Small intestine (tissue), 16 donors: ENCODE measurements around the gene HAPLN2. TPM values are rescaled to one million over a fixed set of nuclear protein-coding genes. Genes with fewer than 3 reads are reported as not detected.
A peak's percentile ranks its signal among the peaks of the same experiment; 100 is the strongest.

Experiments used
- DNase-seq, 2 donors: peaks; one replicate each; pipeline versions ENCODE4 v3.0.0 to v3.0.0-alpha.2; 2013
- FAIRE-seq: peaks from 2 replicates; lab custom pipeline; 2012; peaks lifted over from hg19 to GRCh38; lab: Jason Lieb, UNC
- H3K27ac ChIP-seq, 3 donors: one replicate each; pipeline ENCODE4 v1.5.1; 2013; ENCODE audit warnings: low read length in 2 of 3, mild to moderate bottlenecking in 2 of 3, control low read depth in 1 of 3, inconsistent platforms in 1 of 3, low read depth in 1 of 3, moderate library complexity in 1 of 3
- H3K27me3 ChIP-seq, 3 donors: one replicate each; pipeline ENCODE4 v1.6.1; 2013; ENCODE audit warnings: low read length in 3 of 3, inconsistent platforms in 1 of 3; ENCODE audit not compliant: control insufficient read depth in 3 of 3, insufficient read depth in 3 of 3
- H3K36me3 ChIP-seq, 3 donors: one replicate each; pipeline ENCODE4 v1.6.1; 2013; ENCODE audit warnings: low read length in 3 of 3, inconsistent platforms in 1 of 3, low read depth in 1 of 3, mild to moderate bottlenecking in 1 of 3, moderate library complexity in 1 of 3; ENCODE audit not compliant: control insufficient read depth in 3 of 3, insufficient read depth in 2 of 3
- H3K4me1 ChIP-seq, 3 donors: one replicate each; pipeline ENCODE4 v1.6.1; 2013; ENCODE audit warnings: low read length in 2 of 3, inconsistent platforms in 1 of 3, low read depth in 1 of 3, mild to moderate bottlenecking in 1 of 3, moderate library complexity in 1 of 3; ENCODE audit not compliant: control insufficient read depth in 3 of 3, insufficient read depth in 2 of 3
- H3K4me3 ChIP-seq, 3 donors: one replicate each; pipeline ENCODE4 v1.5.1; 2013; ENCODE audit warnings: low read length in 3 of 3, control low read depth in 1 of 3, inconsistent platforms in 1 of 3, low read depth in 1 of 3, mild to moderate bottlenecking in 1 of 3, moderate library complexity in 1 of 3
- H3K9me3 ChIP-seq, 2 donors: one replicate each; pipeline ENCODE4 v1.6.1; 2013; ENCODE audit warnings: low read depth in 1 of 2, low read length in 1 of 2; ENCODE audit not compliant: control insufficient read depth in 2 of 2, insufficient read depth in 1 of 2
- WGBS, 3 donors: extraction: QIAGEN DNeasy Blood & Tissue Kit; methylation state at CpG; one replicate each; pipeline ENCODE4 v1.1.7; 2013; 5-methylcytosine and 5-hydroxymethylcytosine counted together
- long read RNA-seq, 10 donors: transcript quantifications; one replicate each; lab custom pipeline, GENCODE V29; 2026
- polyA plus RNA-seq, 4 donors: library from polyadenylated mRNA; stranded (reverse) in 3 of 4; unstranded in 1 of 4; fragments of 200-250 nt in 3 of 4; fragments of 120-200 nt in 1 of 4; gene quantifications; one replicate each; pipeline versions ENCODE4 v1.2.1 to v1.2.3, GENCODE V29; 2013
- donor health status: healthy with polysubstance abuse.
- donor health status: control.
- donor health status: control.
- donor health status: Bipolar disorder and iron deficiency.
- donor health status: healthy.

HAPLN2 gene
- polyA plus RNA-seq = 10 to 100 TPM in 2 of 4 donors, under 1 TPM in 2; 0.22 to 25.9 (median 6.7) TPM
- long read RNA-seq, donor 1 = 0 reads
- long read RNA-seq, donor 2 = 0 reads
- long read RNA-seq, donor 3 = 0 reads
- long read RNA-seq, donor 4 = 0 reads
- long read RNA-seq, donor 5 = 0 reads
- long read RNA-seq, donor 6 = 0 reads
- long read RNA-seq, donor 7 = 0 reads
- long read RNA-seq, donor 8 = 0 reads
- long read RNA-seq, donor 9 = 0 reads
- long read RNA-seq, donor 10 = 0 reads

- Histone ChIP-seq H3K36me3 (no peaks in the 10 kb centered on the region), H3K4me1 (peaks cover 0 to 14% (median 0%) of the 10 kb centered on the region in 3 donors), H3K27ac (no peak within 1 kb of the TSS), H3K4me3 (no peak within 1 kb of the TSS), H3K9me3 (no peaks in the 10 kb centered on the region), H3K27me3 (peaks cover 0 to 38% (median 15%) of the 10 kb centered on the region in 3 donors)
- FAIRE-seq = no peak
- peak; percentile 45 to 47 for DNase-seq
- 8 to 9% (median 8%) methylated on average over 7 of the region's 7 CpGs for WGBS, 3 donors
Observed at GRCh38 chr1:156618853-156619581, at the start of gene HAPLN2. TSS of gene HAPLN2 (plus strand) at chr1:156619415. CDS start at chr1:156623491, 4,076 bp downstream.

- 7 to 10% (median 9%) methylated on average over 4 of the region's 4 CpGs for WGBS, 3 donors
- Histone ChIP-seq H3K4me1 (peaks cover 0 to 20% (median 0%) of the 10 kb centered on the region in 3 donors), H3K36me3 (peaks cover 0 to 3% (median 0%) of the 10 kb centered on the region in 3 donors), H3K9me3 (no peaks in the 10 kb centered on the region), H3K4me3 (peak overlapping the region in 2 of 3 donors; percentile 43 to 60), H3K27ac (peak overlapping the region; percentile 56 to 86 (median 82)), H3K27me3 (no peaks in the 10 kb centered on the region)
- DNase-seq = peak; percentile 90 to 93
- no peak for FAIRE-seq
Observed at GRCh38 chr1:156571261-156571852, 47.9 kb upstream of the HAPLN2 start.

GRCh38 chr1:156571919-156572662, 47.1 kb upstream of the HAPLN2 start, which contains the start of gene IQGAP3:
TSS of gene IQGAP3 (minus strand) at chr1:156572565. CDS start at chr1:156572529, 36 bp downstream.
- no peak for FAIRE-seq
- WGBS, 3 donors = 1 to 2% (median 1%) methylated on average over 38 of the region's 38 CpGs

GRCh38 chr1:156572663-156573018, 46.6 kb upstream of the HAPLN2 start:
- 35 to 45% (median 36%) methylated on average over 10 of the region's 10 CpGs for WGBS, 3 donors

More at GRCh38 chr1:156571919-156572662, 47.1 kb upstream of the HAPLN2 start, which contains the start of gene IQGAP3:
- peak within 1 kb of the TSS; percentile 56 to 86 (median 82) for H3K27ac ChIP-seq
- peaks cover 0 to 20% (median 0%) of the 10 kb centered on the region in 3 donors for H3K4me1 ChIP-seq
- H3K9me3 ChIP-seq = no peaks in the 10 kb centered on the region
- H3K4me3 ChIP-seq = peak within 1 kb of the TSS in 2 of 3 donors; percentile 43 to 60
- no peaks in the 10 kb centered on the region for H3K27me3 ChIP-seq
- H3K36me3 ChIP-seq = peaks cover 0 to 3% (median 0%) of the 10 kb centered on the region in 3 donors
- DNase-seq = peak; percentile 93 to 94

GRCh38 chr1:156574039-156574633, 45.1 kb upstream of the HAPLN2 start:
- Histone ChIP-seq H3K9me3 (no peaks in the 10 kb centered on the region), H3K27me3 (no peaks in the 10 kb centered on the region)
- FAIRE-seq = no peak

More at GRCh38 chr1:156572663-156573018, 46.6 kb upstream of the HAPLN2 start:
- no peaks in the 10 kb centered on the region for H3K9me3 ChIP-seq
- H3K36me3 ChIP-seq = peaks cover 0 to 3% (median 0%) of the 10 kb centered on the region in 3 donors
- peak overlapping the region in 1 of 3 donors; percentile 60 for H3K4me3 ChIP-seq
- FAIRE-seq (no peak), DNase-seq (no peak)
- H3K27ac ChIP-seq = no peak overlapping the region
- peaks cover 0 to 20% (median 0%) of the 10 kb centered on the region in 3 donors for H3K4me1 ChIP-seq
- H3K27me3 ChIP-seq = no peaks in the 10 kb centered on the region

GRCh38 chr1:156577550-156577949, 41.7 kb upstream of the HAPLN2 start:
- no peaks in the 10 kb centered on the region for H3K9me3 ChIP-seq
- no peaks in the 10 kb centered on the region for H3K36me3 ChIP-seq
- 82 to 88% (median 85%) methylated on average over 3 of the region's 3 CpGs for WGBS, 3 donors
- FAIRE-seq (no peak), DNase-seq (peak in 1 of 2 donors; percentile 37)
- no peaks in the 10 kb centered on the region for H3K27me3 ChIP-seq
- H3K4me1 ChIP-seq = no peaks in the 10 kb centered on the region
- H3K27ac ChIP-seq = no peak overlapping the region
- no peak overlapping the region for H3K4me3 ChIP-seq

More at GRCh38 chr1:156574039-156574633, 45.1 kb upstream of the HAPLN2 start:
- DNase-seq = no peak
- peaks cover 0 to 3% (median 0%) of the 10 kb centered on the region in 3 donors for H3K36me3 ChIP-seq
- H3K27ac ChIP-seq = no peak overlapping the region
- H3K4me3 ChIP-seq = no peak overlapping the region
- peaks cover 0 to 20% (median 0%) of the 10 kb centered on the region in 3 donors for H3K4me1 ChIP-seq
- WGBS, 3 donors = 63 to 70% (median 64%) methylated on average over 2 of the region's 2 CpGs

- H3K27ac ChIP-seq = no peak overlapping the region
- no peak for DNase-seq
- FAIRE-seq = no peak
- WGBS, 3 donors = 36 to 72% (median 53%) methylated on average over 3 to 7 of the region's 7 CpGs
- H3K4me3 ChIP-seq = no peak overlapping the region
- H3K9me3 ChIP-seq = no peaks in the 10 kb centered on the region
- H3K36me3 ChIP-seq = no peaks in the 10 kb centered on the region
- H3K27me3 ChIP-seq = no peaks in the 10 kb centered on the region
- no peaks in the 10 kb centered on the region for H3K4me1 ChIP-seq
Observed at GRCh38 chr1:156578055-156578454, 41.2 kb upstream of the HAPLN2 start.
